GM21447 (cell line): Measurements from ENCODE around the gene CDKL5.
"Not testable (repeated sequence)": the region's sequence is repeated elsewhere in the genome, so short reads cannot be mapped to it uniquely, and the experiment has no call there.

Source experiments
- ATAC-seq: cut with Tn5 transposase; IDR thresholded peaks from one replicate; pipeline ENCODE4 v1.9.1; 2021; ENCODE audit not compliant: unreplicated experiment

The CDKL5 gene

GRCh38 chrX:18425199-18426003, at the start of gene CDKL5:
Gene CDKL5 (plus strand): TSS chrX:18425608. CDS start chrX:18507097, 81,489 bp downstream.
- peak; percentile 93 for ATAC-seq

- ATAC-seq, result no peak
Observed at GRCh38 chrX:18377796-18378195, 47.6 kb upstream of the CDKL5 start.

- ATAC-seq, result no peak
Observed at GRCh38 chrX:18389966-18390365, 35.4 kb upstream of the CDKL5 start.

DNA sequence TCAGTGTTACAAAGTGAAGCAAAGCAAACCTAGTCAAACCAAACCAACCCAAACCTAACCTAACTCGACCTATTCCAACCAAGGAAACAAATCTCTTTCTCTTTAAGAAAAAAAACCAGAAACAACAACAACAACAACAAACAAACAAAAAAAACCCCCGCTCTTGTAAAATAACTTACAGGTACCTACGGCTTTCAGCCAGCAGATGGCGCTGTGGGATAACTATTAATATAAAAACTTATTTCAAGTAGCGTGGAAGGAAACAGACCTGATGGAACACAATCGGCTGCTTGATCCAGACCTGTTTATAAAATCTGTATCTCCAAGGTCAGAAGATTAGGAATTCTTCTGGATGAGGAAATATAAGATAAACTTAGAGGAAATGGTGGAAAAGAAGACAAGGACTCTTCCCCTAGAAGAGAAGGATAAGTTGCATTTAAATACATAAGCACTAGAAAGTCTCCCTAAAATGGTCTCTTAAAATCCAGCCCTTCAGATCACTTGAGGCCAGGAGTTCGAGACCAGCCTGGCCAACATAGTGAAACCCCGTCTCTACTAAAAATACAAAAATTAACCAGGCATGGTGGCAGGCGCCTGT, 34.4 kb upstream of the CDKL5 start:
- no peak for ATAC-seq

- no peak for ATAC-seq
Observed at GRCh38 chrX:18394477-18394876, 30.9 kb upstream of the CDKL5 start.

- no peak for ATAC-seq
Observed at GRCh38 chrX:18401848-18402213, 23.6 kb upstream of the CDKL5 start.

- ATAC-seq, result no peak
Observed at GRCh38 chrX:18406531-18407266, 18.7 kb upstream of the CDKL5 start.

- ATAC-seq, result no peak
Observed at GRCh38 chrX:18410038-18410437, 15.4 kb upstream of the CDKL5 start.

DNA sequence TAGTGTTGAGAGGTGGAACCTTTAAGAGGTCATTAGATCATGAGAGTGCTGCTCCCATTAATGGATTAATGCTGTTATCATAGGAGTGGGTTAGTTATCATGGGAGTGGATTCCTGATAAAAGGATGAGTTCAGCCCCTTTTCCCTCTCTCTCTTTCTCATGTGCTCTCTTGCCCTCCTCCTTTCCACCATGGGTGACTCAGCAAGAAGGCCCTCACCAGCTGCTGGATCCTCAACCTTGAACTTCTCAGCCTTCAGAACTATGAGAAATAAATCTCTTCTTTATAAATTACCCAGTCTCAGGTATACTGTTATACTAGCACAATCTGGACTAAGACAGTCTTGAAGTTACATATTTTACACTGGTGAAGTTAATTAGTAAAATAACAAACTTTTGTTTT, 10.0 kb upstream of the CDKL5 start:
- no peak for ATAC-seq

DNA sequence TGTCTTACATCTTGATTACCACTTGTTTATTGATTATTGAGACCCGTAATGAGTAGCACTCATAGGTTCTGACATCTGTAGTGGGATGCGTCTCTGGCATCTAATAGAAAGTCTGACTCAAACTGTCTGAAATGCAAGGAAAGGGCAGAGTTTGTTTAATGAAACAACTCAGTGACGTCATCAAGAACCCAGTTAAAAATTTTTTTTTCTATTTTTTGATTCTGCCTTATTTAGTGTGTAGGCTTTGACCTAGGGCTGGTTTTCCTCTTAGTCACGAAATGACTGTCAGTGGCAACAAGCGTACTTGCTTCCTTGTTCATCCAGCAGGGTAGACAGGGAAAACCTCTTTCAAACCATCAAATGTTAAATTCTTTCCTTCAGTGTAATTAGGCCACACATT, 3.1 kb upstream of the CDKL5 start:
- ATAC-seq, result no peak

DNA sequence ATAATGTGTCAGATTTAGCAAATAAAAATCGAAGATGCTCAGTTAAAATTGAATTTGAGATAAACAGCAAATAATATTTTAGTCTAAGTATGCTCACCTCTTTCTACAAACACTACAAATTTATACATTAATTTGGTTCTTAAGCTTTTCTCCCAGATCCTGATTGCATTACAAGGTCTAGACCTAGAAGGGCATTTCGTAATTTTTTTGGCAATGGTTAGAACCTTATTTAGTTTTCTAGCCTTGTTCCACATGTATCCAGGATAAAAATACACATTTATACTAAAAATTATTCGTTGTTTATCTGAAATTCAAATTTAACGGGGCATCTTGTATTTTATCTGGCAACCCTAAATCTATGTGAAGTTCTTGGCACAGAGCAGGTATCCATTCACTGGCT, 2.5 kb upstream of the CDKL5 start:
- no peak for ATAC-seq

GRCh38 chrX:18424482-18425198, 768 bp upstream of the CDKL5 start:
- peak; percentile 22 for ATAC-seq

GRCh38 chrX:18426004-18426320, 554 bp downstream of the CDKL5 start:
- no peak for ATAC-seq

DNA sequence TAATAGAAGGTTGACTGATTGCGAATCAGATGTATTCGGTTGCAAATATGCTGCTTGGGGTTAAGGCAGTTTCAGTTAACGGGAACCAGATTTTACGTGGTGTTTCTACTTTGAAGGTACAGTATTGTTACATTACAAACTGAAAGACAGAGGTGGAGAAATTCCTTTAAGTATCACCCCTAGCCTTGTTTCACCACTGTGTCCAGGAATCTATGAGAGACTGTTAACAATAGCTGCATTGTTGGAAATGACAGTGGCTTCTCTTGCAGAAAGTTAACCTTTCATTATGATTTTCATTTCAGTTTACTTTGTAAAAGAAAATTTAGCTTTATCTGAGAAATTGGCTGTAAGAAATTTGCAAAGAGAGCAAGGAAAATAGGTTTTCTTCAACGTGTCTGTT, 2.6 kb downstream of the CDKL5 start:
- ATAC-seq, result no peak

GRCh38 chrX:18433288-18433687, 7.9 kb downstream of the CDKL5 start:
- not testable (repeated sequence) for ATAC-seq

- no peak for ATAC-seq
Observed at GRCh38 chrX:18434896-18435295, 9.5 kb downstream of the CDKL5 start.

DNA sequence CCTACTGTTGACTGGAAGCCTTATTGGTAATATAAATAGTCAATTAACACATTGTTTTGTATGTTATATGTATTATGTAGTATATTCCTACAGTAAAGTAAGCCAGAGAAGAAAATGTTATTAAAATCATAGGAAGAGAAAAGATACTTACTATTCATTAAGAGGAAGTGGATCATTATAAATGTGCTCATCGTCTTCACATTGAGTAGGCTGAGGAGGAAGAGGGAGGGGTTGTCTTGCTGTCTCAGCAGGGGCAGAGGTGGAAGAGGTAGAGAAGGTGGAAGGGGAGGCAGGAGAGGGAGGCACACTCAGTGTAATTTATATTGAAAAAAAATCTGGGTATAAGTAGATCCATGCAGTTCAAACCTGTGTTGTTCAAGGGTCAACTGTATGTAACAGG, 10.6 kb downstream of the CDKL5 start:
- ATAC-seq, result no peak

GRCh38 chrX:18440835-18441234, 15.4 kb downstream of the CDKL5 start:
- no peak for ATAC-seq

GRCh38 chrX:18441780-18442367, 16.5 kb downstream of the CDKL5 start:
- ATAC-seq, result no peak

- no peak for ATAC-seq
Observed at GRCh38 chrX:18448416-18448815, 23.0 kb downstream of the CDKL5 start.

DNA sequence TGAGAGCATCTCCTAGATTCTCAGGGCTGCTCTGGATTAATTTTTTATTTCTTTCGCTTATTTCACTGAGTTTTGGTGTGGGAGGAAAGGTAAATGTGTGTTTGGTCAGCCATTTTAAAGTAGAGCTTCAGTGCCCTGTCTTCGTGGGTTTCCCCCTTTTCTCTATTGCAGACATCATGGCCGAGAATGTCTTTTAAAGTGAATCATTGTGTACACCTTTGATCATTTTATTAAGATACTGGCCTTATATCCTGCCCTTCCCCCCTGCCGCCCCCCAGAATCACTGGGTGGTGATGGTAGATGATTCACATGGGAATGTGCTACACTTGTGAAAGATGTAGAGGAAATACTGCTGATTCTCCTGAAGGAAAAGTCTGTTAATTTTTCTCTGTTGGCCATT, 23.8 kb downstream of the CDKL5 start:
- no peak for ATAC-seq
